ENCODE data around the gene PTGDR.

PTGDR gene

GRCh38 chr14:52267501-52268278 lies at the start of gene PTGDR:
Gene PTGDR (plus strand): TSS chr14:52267698. CDS start chr14:52267815, 117 bp downstream.
- no peak for FAIRE-seq

- no peak for FAIRE-seq
These were observed 47.9 kb upstream of the PTGDR start for GRCh38 chr14:52219488-52220084.

GRCh38 chr14:52220924-52221811 lies 46.3 kb upstream of the PTGDR start:
- FAIRE-seq = no peak

- no peak for FAIRE-seq
These were observed 44.6 kb upstream of the PTGDR start for GRCh38 chr14:52222901-52223300.

GRCh38 chr14:52227619-52228222 lies 39.8 kb upstream of the PTGDR start:
- no peak for FAIRE-seq

- no peak for FAIRE-seq
These were observed 33.8 kb upstream of the PTGDR start for GRCh38 chr14:52233693-52234092.

GRCh38 chr14:52235434-52235833 lies 32.1 kb upstream of the PTGDR start:
- no peak for FAIRE-seq

- no peak for FAIRE-seq
These were observed 31.5 kb upstream of the PTGDR start for GRCh38 chr14:52235866-52236510.

GRCh38 chr14:52238682-52239081 lies 28.8 kb upstream of the PTGDR start:
- no peak for FAIRE-seq

- FAIRE-seq = no peak
These were observed 26.9 kb upstream of the PTGDR start for GRCh38 chr14:52240623-52241022.

- FAIRE-seq = peak; percentile 26
These were observed 26.3 kb upstream of the PTGDR start for GRCh38 chr14:52241087-52241793.

- no peak for FAIRE-seq
These were observed 23.2 kb upstream of the PTGDR start for GRCh38 chr14:52244328-52244727.

- no peak for FAIRE-seq
These were observed 22.5 kb upstream of the PTGDR start for GRCh38 chr14:52244997-52245396.

- FAIRE-seq = no peak
These were observed 19.4 kb upstream of the PTGDR start for GRCh38 chr14:52248057-52248456.

GRCh38 chr14:52251724-52252123 lies 15.8 kb upstream of the PTGDR start:
- no peak for FAIRE-seq

- no peak for FAIRE-seq
These were observed 14.0 kb upstream of the PTGDR start for GRCh38 chr14:52253503-52253902.

- FAIRE-seq = no peak
These were observed 13.4 kb upstream of the PTGDR start for GRCh38 chr14:52254086-52254485.

- no peak for FAIRE-seq
These were observed 8.7 kb upstream of the PTGDR start for GRCh38 chr14:52258783-52259182.

GRCh38 chr14:52259434-52259833 lies 8.1 kb upstream of the PTGDR start:
- no peak for FAIRE-seq

- FAIRE-seq = no peak
These were observed 4.9 kb upstream of the PTGDR start for GRCh38 chr14:52262600-52262999.

GRCh38 chr14:52263190-52263589 lies 4.3 kb upstream of the PTGDR start:
- FAIRE-seq = no peak

- FAIRE-seq = no peak
These were observed 2.2 kb upstream of the PTGDR start for GRCh38 chr14:52265253-52265652.

All from endometrium (tissue), 2 donors.